Effector CD4-positive, alpha-beta T cell (primary cell): ENCODE results near the gene SNPH.

Experiments used
- DNase-seq: peaks from one replicate; pipeline ENCODE4 v3.0.0-alpha.2; 2020

The SNPH gene

DNA sequence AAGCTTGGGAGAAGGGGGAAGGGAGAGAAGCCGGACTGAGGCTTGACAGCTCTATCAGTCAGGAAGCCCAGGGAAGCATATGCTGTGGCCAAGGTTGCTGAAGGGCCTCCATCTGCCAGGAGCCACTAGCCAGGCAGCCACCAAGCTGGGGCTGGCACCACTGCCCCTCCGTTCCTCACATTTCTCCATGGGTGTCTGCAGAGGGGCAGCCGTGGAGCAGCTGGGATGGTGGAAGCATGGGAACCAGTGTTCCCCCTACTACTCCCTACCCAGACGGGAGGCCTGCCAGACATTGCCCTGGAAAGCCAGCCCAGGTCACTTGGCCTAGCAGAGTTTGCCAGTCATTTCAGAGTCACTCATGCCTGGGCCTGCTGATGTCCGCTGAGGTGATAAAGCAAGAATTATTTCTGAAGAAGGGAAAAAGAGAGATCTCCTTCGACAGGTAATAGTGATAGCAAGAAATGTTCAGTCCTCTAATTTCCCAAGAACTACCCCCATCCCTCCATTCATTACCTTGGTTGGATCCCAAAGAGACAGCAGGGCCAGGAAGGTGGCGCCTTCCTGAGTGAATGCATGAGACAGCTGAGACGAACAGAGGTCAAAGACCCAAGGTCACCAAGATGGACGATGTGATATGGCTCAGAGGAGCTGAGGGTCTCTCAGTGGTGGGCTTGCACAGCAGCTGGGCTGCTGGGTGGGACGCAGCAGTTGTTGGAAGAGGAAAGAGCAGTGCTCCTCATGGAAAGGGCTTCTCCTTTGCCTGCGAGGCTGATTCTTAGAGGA, 21.9 kb downstream of the SNPH start:
- no peak for DNase-seq

DNA sequence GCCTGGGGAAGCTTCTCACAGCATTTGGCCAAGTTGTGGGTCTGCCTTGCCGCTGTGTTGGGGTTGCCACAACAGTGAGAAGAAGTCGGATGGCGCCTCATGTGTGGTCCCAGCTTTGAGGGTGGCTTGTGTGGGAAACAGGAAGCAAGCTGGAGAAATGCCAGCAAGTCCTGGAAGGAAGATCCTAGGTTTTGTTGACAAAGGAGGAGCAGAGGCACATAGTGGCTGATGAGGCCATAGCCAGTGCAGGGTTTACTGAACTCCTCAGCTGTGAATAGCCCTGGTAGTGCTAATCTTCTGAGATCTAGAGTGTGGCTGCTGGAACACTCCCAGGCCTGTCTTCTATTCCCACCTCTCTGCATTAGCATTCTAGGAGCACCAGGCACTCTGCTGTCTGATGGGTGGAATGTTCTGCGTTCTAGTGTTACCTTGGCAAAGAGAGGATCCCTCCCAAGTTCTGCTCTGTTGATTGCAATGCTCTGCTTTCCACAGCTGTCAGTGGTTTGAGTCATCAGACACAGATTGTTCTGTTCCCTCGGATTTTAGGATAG, 25.2 kb downstream of the SNPH start:
- DNase-seq, result no peak

DNA sequence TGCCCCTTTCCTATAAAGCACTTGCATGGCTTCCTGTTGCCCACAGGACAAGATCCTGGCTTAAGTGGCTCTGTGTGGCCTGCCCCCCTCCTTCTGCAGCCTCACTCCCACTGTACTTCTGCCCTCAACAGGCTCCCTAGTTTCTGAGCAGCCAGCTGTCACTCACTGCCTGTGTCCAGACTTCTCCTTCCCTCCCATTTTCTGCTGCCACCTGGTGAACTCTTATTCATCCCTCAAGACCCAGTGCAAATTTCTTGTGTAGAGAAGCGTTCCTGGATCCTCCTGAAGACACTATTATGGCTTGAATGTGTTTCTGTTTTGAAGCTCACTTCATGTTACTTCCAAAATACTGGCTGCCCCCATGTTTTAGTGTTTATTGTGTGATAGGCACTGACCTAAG, 26.5 kb downstream of the SNPH start:
- DNase-seq, result no peak

DNA sequence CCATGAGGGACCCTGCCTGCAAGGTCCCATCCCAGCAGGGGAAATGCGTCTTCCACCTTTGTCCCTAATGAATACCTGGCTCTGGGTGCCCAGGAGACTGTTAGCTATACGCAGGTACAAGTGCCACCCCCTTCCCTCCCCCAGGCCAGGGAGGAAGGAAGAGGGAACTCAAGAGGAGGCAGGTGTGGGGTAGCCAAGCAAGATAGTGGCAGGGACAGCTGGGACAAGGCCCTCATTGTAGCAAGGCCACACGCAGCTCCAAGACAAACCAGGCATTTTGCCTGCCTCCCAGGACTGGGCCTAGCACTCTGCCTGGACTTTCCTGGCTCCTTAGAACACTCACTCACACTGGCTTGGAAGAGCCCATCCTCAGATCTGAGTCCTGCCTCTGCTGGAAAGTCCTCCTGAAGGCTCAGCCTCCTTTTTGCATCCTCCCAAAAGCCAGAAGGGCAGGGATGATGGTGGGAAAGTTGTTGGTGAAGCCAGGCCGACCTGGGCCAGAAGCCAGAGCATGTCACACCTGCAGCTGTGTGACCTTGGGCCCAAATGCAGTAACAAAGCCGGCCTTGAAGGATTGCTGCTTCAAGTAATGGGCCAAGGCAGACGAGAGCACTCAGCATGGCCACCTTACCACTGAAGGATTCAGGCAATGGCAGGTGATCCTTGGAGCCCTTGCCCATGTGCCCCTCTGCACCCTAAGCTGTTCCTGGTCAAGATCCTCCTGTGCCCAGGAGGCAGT, 27.7 kb downstream of the SNPH start:
- no peak for DNase-seq

DNA sequence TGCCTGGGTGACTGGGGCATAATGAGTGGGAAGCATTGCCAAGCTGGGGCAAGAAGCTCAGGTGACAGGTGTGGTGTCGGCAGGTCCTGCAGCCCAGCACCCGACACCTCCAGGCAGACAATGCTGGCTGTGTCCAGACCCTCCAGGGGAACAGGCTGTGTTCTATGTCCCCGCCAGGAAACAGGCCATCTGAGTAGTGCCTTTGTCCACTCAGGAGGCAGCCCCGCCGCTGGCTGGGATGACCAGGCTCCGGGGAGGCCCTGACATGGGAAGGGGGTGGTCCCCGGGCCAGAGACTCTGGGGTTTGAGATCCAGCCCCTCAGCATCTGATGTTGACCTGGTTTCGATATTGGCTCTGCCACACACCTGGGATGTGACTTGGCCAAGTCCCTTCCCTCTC, 28.4 kb downstream of the SNPH start:
- no peak for DNase-seq

DNA sequence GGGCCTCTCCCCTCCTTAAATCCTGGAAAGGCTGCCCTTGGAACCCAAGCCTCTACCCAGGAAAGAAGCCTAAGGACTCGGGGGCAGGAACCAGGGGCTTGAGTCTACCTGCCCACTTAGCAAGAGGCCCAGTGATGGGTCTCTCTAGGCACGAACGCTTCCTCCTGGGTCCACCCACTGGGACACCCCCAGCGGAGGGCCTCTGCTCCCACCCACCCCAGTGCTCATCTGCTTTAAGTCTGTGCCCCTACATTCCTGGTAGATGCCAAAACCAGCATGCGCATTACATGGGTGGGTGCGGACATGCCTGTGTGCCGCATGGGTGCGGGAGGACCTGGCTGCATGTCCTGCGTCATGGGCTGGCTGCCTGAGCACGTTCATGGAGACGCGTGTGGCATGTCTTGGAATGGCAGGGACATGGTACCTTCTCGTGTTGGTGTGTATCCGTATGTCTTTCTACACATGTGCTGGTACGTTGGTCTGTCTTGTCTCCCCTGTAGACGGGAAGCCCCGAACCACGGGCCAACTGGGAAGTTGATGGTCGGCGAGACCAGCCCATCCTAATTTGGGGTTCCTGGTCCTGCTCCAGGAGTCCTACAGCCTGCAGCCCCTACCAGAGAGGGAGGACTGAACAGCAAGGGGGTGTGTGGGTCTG, 29.3 kb downstream of the SNPH start:
- no peak for DNase-seq

DNA sequence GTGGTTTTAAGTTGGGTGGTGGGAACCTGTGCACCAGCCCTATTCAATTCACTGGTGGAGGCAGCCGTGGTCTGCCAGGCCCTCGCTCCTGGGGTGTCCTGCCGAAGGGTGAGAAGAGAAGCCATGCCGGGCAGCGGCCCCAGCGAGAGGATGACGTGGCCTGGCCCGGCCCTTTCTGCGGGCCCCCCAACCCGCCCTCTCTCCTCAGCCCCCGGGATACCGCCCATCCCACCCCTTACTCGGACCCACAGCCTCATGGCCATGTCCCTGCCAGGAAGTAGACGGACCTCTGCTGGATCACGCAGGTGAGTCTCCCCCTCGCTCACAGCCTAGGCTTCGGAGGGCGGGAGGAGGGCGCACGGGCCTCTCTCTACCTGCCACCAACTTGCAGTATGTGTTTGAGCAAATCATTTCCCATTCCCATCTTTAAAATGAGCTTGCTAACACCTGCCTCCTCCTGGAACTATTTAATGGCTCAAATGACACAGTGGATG, 30.1 kb downstream of the SNPH start:
- DNase-seq, result no peak

DNA sequence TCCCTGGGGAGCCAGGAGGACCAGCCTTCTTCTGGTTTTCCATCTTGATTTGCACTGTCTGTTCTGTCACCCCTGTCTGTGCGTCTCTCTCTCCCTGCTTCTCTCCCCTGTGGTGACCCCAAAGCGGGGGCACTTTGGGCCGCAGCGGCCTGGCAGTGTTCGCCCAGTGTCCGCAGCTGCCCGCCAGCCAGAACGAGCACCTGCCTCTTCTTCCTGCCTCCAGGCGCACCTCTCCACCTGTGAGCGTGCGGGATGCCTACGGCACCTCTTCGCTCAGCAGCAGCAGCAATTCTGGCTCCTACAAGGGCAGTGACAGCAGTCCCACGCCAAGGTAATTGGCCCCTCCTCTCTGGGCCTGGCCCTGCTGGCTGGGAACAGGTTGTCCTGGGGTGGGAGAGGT, 30.8 kb downstream of the SNPH start:
- no peak for DNase-seq

DNA sequence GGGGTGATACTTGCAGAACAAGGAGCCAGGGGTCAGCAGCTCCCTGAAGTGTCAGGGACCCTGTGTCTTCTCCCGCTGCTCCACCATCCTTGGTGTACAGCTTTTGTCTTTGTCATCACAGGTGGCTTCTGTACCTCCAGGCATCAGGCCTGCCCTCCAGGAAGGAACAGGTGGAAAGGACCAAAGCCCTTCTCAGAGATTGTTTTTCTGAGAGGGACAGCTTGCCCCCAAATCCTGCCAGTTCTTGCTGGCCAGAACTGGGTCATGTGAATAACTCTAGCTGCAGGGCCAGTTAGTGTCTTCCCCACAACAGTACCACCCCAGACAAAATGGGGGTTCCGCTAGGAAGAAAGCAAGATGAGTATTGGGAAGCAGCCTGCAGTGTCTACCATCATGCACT, 31.4 kb downstream of the SNPH start:
- DNase-seq, result no peak

DNA sequence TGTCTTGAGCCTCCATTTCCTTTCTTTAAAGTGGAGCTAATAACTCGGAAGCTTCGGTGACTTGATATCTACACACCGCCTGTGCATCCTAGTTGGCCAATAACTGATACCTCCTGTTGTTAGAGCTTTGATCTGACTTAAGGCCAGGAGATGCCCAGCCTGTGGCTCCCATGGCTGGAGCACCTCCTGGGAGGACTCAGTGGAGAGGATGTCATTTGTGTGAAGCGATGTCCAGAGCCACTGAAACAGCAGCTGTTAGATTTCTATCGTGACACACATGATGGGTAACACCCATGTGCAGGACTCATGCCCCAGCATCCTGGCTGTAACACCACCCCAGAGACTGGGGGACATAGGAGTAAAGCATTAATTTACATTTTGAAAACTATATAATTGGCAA, 32.1 kb downstream of the SNPH start:
- DNase-seq, result no peak

DNA sequence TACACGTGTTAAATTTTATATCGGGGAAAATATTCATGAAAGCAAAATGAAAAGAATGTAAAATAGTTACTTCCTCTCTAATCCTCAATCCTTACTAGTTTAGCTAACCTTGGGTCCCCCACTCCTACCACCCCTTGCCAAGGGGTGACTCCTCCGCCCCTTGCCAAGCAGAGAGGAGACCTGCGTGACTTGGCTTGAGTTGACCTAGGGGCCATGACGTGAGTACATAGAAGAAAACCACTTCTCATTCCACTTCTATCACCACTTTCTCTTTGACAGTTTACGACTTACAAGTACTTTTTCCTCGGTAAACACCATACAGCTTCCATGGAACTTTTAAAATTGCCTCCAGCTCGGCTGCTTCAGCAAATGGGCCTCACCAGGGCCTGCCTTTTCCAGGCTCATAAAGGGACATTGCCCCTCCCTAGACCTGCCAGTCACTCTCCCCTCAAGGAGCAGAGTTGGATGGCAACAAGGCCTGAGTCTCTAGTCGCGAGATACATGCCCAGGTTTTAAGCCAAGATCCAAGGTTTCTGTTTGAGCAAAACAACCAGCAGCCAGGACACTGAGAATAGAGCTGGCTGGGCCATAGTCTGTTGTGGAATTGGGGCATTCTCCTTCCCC, 32.9 kb downstream of the SNPH start:
- DNase-seq, result no peak

DNA sequence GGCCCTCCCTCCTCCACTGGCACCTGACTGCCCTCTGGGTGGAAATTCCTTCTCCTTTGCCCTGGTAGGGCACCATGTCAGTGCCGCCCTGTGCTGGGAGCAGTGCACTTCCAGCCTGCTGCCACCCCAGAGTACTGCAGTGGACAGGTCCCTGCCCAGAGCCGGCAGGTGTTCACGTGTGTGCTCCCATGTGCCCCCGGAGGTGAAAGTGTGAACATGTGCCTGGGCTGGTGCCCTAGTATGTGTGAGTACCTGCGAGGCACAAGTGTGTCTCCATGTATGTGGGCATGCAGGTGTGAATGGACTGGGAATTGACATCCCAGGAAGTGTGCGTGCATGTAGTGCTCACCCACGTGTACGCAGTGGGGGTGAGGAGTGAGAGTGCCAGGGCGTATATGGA, 33.4 kb downstream of the SNPH start:
- DNase-seq, result no peak

DNA sequence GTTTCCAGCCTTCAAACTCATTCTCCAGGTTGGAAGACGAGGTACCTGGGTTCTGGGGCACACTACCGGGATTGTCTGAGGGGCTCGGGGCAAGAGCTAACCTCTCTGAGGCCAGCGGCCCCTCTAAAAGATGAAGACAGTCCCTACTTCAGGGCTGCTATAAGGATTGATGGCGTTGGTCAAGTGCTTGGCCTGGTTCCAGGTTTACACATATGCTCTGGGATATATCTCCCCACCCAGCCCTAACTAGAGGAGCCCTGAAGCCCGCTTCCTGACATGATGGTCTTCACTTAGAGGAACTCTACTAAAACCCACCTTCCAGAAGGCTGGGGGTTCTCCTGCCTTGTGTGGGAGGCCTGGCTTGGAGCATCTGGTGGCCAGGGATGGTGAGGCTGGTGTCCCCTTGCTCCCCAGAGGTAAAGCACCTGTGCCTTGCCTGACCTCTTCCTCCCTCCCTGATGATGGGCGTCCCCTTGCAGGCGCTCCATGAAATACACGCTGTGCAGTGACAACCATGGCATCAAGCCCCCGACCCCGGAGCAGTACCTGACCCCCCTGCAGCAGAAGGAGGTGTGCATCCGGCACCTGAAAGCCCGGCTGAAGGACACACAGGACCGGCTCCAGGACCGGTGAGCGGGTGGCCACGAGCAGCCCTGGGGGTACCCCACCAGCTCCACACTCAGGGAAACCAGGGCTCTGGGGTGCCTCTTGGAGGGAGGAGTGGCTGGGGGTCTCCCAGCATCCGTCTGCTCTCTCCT, 34.2 kb downstream of the SNPH start:
- DNase-seq, result no peak

DNA sequence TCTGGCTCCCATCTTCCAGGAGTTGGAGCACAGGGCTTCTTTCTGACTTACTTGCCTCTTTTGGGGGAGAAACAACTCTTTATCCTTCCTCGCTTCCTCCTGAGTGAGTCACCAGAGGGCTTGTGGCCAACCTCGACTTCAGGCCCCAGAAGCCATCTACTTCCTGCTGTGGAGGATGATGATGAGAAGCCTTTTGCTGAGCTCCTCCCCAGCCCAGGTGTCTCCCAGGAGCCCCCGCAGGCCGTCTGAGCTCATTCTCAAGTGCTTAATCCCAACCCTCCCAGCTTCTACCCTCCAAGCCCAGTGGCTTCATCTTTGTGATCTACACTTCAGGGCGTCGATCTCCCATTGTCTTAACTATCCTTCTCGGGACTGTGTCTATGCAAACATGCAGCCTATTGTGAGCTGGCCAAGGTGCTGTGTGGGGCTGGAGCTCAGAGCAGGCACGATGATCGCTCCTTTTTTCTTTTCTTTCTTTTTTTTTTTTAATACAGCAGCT, 35.0 kb downstream of the SNPH start:
- DNase-seq, result peak; percentile 19

DNA sequence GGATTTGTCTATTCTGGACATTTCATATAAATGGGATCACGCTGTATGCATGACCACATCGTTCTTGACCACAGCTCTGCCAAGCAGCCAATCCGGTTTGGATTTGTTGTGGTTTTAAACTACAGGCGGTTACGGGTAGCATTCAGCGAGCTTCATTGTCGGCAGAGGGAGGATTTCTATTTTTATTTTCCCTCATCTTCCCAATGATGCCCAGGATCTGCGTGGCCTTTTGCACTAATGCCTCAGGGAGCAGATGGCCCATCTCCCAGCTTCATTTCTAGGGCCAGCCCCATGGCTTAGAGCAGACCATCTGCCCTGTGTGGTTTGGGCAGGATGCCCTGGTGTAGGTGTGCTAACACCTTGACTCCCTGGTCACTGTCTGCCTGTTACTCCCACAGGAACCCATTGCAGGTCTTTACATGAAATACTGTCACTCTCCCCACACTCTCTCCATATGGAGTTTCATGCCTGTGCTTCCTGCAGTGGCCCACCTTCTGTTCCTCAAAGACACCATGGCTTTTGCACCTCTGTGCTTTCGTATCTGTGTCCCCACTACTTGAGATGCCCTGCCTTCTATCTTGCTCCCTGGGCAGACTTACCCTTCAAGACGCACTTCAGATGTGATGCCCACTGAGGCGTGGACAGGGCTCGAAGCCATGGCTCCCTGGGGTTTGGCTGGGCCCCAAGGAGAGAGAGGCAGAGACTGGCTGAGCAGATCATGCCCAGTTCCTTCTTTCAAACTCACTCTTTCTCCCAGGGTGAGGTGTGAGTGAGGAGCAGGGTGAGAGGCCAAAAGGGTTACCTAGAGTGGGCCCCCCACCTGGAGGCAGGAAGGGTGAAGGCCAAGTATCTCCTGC, 36.8 kb downstream of the SNPH start:
- DNase-seq, result no peak

DNA sequence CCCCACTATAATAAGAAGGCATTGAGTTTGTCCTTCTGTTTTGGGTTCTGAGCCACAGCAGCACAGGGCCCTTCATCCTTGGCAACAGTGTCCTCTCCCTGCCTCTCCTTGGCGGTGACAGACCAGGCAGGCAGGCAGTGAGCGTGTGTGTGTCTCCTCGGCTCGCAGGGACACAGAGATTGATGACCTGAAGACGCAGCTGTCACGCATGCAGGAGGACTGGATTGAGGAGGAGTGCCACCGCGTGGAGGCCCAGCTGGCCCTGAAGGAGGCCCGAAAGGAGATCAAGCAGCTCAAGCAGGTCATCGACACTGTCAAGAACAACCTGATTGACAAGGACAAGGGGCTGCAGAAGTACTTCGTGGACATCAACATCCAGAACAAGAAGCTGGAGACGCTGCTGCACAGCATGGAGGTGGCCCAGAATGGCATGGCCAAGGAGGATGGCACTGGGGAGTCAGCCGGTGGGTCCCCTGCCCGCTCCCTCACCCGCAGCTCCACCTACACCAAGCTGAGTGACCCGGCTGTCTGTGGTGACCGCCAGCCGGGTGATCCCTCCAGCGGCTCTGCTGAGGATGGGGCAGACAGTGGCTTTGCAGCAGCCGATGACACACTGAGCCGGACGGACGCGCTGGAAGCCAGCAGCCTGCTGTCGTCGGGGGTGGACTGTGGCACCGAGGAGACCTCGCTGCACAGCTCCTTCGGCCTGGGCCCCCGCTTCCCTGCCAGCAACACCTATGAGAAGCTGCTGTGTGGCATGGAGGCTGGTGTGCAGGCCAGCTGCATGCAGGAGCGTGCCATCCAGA, 38.8 kb downstream of the SNPH start:
- no peak for DNase-seq

DNA sequence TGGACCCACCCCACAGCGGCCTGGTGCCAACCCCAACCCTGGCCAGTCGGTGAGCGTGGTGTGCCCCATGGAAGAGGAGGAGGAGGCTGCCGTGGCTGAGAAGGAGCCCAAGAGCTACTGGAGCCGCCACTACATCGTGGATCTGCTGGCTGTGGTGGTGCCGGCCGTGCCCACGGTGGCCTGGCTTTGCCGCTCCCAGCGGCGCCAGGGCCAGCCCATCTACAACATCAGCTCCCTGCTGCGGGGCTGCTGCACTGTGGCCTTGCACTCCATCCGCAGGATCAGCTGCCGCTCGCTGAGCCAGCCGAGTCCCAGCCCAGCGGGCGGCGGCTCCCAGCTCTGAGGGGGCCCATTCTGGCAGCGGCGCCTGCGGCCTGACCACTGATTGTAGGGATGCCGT, 39.6 kb downstream of the SNPH start:
- no peak for DNase-seq

DNA sequence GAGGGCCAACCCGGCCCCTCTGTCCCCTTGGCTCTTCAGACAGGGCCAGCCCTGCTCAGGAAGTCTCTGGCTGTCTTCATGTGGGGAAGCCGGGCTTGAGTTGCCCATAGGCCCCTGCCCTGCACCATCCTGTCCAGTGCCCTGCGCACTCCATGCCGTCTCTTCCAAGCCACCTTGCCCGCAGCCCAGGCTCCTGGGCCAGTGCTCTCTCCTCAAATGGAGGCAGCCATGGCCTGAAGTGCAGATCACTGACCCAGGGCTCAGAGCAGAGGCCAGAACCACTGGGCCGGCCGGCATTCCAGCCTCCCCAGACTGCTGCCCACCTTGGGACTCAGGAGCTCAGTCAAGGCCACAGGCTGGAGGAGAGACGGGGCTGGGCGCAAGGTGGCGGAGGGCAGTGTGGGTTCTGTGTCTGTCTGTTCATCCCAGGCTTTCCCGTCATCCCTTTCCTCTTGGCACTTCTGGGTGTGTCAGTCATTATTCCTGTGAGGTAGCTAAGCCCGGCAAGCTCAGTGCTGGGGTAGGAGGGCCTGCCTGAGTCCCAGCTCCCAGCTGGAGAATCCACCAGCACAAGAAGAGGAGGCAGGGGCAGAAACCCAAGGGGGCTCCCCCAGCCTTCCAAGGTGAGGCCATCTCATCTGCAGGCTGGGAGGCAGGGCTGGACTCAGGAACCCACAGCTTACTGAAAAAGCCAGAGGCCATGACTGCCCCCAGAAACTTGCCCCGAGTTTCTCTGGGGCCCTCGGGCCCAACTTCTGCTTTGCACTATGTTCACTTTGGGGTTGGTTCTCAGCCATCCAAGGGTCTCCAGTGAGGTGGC, 40.4 kb downstream of the SNPH start:
- DNase-seq, result no peak

DNA sequence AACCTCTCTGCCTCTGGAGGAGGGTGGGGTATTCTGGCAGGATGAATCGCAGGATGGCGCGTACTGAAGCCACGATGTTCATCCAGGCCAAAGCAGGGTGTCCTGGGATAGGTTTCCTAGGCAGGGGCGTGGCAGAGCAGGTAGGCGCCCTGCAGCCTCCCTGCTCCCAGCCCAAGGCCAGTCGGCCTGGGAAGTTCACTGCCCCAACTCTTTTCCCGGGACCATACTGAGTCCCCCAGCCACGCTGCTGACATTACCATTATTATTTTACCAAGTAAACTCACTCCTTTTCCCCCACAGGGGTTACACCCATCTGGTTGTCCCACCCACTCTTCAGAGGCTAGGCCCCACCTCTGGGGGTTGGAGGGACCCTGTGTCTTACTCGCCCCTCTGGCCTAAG, 41.1 kb downstream of the SNPH start:
- DNase-seq, result no peak
